Sciatic nerve (tissue), 2 donors: ENCODE data around the gene PLAAT1. TPM values are rescaled to one million over a fixed set of nuclear protein-coding genes. Genes with fewer than 3 reads are reported as not detected.

ENCODE experiments used
- ATAC-seq: fragments of 200-7000 bp; cut with Tn5 transposase; one replicate; pipeline ENCODE4 v1.9.1; 2020; ENCODE audit warnings: mild to moderate bottlenecking, moderate library complexity
- DNase-seq: peaks from one replicate; pipeline ENCODE4 v3.0.0-alpha.2; 2020; ENCODE audit warnings: low spot score
- intact Hi-C: fragments of 100-400 bp; cut with DNase I; formaldehyde crosslinking; loops from one replicate; pipeline ENCODE4 v1.14.2; 2022
- total RNA-seq: library from RNA; stranded (reverse); fragmentation: NEBNext Ultra II Directional; extraction: Animal tissue kit (Norgen Biotek cat#: 25700); gene quantifications from one replicate; pipeline ENCODE4 v1.2.1, GENCODE V29; 2021
- donor health status: DM: no; HTN: no; CAD: no.
- donor health status: DM: no; HTN: no; CAD: no.

PLAAT1 gene
- 0.98 TPM for total RNA-seq

DNA sequence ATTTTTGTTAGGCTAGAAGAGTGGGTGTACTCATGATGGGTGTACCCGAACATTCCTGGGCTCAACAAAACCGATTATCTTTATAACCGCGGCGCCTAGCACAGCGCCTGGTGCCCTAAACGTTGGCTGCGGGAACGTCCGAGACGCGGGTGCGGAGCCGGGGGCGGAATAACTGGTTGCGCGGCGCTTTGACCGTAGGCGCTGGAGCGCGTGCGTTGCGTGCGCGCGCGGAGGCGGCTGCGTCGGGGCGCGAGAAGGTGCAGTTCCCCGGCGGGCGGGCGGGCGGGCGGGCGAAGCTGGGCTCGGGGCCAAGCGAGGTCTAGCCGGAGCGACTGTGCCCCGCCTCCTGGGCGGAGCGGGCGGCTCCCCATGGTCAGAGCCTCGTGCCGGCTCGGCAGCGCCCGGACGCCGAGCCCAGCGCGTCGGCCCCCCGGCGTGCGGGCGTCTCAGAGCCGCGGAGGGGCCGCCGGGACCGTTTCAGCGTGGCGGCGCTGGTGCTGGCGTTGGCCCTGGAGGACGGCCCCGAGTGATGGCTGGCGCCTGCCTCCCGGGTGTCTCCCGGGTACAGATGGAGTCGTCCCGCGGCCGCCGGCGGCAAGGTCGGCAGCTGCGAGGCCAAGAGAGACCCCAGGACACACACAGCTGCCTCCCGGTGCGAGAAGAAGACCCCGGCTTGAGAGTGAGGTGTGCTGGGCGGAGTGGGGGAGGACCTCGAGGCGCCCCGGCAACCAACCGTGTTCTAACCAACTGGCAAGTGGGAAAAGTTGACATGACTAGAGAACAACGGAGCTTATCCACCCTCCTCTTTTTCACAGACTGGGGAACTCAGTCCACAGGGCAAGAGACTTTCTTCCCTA, at the start of gene PLAAT1:
Gene PLAAT1 (plus strand): TSS at position 373 of the 857 bp plus-strand sequence. CDS start 14,429 bp downstream, outside the sequence.
- DNase-seq: peak; percentile 63
- ATAC-seq: peak; percentile 93
- intact Hi-C loops: no loop called here

DNA sequence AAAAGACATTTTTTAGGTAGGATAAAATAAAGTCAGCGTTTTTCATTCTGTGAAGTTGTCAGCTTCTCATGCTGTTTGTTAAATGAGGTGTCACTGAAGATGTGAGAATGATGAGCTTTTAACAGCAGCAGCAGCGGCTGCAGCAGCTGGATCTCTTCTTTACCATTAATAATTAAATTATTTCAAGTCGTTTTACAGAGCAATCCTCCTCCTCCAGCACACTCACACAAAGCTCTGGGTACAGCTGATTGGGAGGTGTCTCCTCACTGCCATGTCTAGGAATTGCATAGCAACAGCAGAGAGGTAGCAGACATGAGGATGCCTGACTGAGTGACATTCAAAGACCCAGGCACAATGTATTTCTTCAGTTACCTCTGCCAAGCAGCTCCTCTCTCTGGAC, 46.7 kb upstream of the PLAAT1 start:
- DNase-seq: no peak
- no peak for ATAC-seq
- intact Hi-C loops: no loop called here

DNA sequence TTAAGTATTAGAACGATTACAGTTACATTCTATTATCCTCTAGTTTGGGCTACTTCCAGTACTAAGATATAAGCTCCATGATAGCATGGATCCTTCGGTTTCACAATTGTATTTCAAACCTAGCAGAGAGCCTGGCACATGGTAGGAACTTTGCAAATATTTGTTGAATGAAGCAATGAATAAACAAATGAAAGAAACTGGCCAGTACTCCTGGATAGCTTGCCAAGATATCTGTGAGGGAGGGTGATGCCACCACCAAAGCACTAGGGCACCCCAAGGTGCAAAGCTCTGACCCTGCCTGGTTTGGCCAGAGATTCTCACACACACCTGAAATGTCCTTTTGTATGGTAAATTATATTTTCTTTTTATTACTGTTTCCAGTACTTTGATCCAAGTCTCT, 44.3 kb upstream of the PLAAT1 start:
- ATAC-seq (no peak), DNase-seq (no peak)
- intact Hi-C loops: no loop called here

DNA sequence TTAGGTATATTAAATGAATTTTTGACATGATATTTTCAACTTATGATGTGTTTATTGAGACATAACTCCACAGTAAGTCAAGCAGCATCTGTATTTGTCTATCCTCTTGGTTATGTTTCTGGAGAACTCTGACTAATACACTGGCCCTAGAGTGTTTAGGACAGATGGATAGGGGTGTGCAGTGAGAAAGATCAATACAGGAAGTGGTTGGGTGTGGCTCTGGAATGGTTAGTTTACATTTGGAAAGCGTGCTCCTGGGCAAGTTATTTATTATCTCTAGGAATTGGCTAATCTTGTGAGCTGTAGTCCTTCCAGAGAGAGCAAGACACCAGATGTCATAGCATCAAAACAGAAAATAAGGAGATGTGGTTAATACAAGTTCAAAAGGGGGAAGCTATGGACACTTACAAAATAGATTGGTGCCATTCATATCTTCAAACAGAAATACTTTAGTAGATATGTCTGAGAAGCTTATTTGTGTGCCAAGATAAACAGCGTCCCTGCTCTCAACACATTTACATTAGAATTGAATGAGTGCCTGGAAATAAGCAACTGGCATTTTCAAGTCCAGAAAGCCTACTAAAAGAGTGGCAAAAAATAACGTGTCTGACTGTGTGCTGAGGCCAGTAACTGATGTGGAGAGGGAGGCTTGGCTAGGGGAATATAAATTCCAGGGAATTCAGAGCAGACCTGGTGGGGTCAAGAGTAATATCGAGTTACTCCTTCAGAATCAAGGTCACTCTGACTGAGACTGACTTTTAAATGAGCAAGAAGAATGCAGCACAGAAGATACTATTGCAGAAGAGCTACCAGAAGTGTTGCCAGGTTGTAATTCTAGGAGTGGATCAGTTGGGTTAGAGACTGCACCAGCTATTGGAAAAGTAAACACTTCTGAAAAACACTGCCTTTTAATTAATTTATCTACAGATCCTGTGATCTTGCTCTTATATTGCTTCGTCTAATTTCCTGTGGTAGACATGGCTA, 33.4 kb upstream of the PLAAT1 start:
- no peak for DNase-seq
- ATAC-seq: no peak
- intact Hi-C loops: no loop called here

DNA sequence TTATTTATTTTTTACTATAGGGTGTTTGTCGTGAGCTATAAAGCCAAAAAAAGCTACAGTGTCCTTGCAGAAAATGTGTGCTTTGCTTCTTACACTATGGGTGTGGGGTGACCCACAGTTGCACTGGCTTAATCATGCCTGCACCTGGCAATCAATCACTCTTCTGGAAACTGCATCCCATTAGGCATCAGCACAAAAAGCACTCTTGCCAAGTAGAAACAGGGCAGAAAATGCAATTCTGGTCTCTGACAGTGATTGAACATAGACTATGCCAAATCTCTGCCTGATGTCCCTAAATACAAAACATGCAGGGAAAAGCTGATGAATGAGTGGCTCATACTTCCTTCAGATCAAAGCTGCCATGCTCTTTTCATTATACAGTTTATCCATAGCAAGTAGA, 30.4 kb upstream of the PLAAT1 start:
- no peak for DNase-seq
- no peak for ATAC-seq
- intact Hi-C loops: no loop called here

DNA sequence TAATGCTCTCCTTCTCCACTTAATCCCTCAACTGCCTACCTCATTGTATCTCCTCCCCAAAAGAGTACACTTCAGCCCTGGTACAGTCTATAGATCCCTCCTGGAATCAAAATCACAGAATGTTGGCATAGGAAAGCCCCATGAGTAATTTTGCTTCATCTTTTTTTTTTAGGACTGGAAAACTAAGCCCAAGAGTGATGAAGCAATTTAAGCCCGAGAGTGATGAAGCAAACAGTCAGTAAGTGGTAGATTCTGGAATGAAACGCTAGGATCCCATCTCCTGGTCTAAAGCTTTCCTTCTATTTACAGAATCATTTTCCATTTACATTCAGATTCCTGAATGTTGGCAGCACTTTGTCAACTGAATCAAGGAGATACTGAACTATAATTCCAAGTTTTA, 29.8 kb upstream of the PLAAT1 start:
- intact Hi-C loops: no loop called here
- no peak for ATAC-seq
- no peak for DNase-seq

DNA sequence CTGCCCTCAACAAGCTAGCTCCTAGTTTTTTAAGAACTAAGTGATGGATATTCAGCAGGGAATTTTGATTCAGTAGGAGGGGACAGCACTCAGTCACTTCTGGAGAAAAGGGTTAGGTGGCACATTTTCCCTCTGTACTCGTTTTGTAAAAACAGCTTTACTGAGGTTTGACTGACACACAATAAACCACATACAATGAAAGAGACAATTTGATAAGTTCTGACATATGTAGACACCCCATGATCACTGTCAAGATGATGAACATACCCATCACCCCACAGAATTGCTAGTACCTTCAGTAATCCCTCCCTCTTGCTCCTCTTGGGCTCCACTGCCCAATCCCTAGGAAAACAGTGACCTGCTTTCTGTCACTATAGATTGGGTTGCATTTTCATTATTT, 29.0 kb upstream of the PLAAT1 start:
- ATAC-seq (no peak), DNase-seq (no peak)
- intact Hi-C loops: no loop called here

DNA sequence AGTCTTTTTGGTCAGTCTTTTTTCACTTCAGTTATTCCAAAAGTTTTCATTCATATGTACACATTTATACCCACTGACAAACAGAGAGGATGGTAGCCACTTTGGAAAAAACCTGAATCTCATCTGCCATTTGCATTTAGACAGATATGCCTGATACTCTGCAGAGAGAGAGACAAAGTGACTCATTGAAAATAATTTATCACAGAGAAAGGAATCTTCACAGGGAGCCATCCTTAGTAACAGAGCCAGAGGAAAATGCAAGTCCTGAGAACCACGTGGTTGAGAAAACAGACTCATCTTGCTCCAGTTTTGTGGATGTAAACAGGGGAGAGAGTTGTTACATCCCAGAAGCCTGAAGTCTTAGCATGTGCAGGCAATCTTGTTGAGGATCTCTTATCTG, 28.2 kb upstream of the PLAAT1 start:
- ATAC-seq: no peak
- intact Hi-C loops: no loop called here
- DNase-seq: no peak

DNA sequence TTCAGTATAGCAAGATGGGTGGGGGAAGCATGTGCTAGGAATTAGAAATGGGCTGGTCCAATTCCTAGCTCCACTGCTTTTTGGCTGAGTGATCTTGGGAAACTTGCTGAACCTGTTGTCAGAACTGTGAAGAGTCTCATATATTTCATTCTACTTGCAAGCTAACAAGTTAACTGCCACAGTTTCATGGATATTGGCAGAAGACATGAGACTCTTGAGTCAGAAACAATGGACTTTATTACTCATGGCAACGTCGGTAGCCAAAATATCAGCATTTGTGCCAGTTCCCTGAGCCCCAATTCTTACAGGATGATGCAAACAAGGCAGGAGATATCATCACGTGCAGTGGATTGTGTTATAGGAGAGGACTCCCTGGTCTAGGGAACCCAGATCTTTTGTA, 26.6 kb upstream of the PLAAT1 start:
- intact Hi-C loops: no loop called here
- ATAC-seq (no peak), DNase-seq (no peak)

DNA sequence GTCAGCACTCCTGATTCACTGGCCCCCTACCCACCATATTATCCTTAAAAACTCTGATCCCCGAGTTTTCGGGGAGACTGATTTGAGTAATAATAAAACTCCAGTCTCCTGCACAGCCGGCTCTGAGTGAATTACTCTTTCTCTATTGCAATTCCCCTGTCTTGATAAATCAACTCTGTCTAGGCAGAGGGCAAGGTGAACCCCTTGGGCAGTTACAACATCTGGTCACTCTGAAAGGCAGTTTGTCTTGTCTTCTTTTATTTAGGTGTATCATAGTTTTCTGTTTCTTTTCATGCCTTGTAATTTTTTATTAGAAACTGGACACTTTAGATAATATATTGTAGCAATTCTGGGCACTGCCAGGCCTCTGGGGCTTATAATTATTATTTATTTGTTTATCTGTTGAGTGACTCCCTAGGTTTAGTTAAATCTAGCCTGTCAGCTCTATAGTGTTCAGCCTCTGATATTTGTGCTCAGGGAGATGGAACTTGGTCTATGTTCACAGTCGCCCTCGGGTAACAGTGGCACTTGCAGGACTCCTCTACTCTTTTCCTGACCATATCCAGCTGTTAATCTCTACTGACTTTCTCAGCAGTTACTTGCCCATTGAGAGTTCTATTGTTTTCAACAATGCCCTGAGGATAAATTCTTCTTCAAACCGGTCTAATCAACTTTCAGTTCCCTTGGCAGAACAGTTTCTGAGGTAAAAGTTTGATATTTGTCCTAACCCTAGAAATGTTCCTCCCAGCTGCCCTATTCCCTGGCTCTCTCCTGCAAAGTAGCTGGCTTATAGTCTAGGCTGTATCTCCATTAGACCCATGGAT, 15.5 kb upstream of the PLAAT1 start:
- DNase-seq: no peak
- no peak for ATAC-seq
- intact Hi-C loops: no loop called here

DNA sequence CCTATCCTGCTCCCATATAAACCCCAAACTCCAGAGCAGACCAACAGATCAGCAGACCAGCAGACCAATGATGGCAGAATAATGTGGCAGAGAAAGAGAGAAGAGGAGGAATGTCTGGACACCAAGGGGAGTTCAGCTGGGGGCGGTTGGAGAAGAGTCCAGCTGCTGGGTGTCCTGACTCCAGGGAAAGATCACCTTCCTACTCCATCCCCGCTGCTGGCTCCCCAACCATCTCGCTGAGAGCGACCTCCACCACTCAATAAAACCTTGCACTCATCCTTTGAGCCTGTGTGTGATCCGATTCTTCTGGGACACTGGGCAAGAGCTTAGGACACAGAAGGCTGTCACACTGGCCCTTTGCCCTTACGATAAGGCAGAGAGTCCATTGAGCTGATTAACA, 12.8 kb upstream of the PLAAT1 start:
- DNase-seq: no peak
- intact Hi-C loops: no loop called here
- no peak for ATAC-seq

DNA sequence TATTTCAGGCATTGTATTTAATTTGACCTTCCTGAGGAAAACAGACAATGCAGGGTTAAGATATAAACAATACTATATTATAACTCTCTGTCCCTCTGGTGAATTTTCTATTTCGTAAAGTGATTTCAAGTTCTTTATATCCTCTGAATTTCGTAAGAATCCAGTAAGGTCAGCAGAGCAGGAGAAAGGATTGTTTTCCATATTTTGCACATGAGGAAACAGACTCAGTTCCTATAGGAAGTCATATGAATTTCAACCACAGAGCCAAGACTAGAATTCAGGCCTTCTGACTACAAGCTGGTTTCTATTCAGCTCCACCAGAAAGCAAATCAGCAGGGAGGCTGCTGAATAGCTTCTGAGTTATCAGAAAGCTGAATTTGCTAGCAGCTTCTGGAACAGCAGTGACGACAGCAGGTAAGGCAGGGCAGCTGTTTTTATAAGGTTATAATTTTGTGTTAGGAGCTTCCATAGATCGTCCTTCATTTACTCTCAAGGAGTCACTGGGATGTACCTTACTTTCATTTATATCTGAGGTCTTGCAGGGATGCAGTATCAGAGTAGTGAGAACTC, 11.1 kb upstream of the PLAAT1 start:
- no peak for ATAC-seq
- intact Hi-C loops: no loop called here
- no peak for DNase-seq

DNA sequence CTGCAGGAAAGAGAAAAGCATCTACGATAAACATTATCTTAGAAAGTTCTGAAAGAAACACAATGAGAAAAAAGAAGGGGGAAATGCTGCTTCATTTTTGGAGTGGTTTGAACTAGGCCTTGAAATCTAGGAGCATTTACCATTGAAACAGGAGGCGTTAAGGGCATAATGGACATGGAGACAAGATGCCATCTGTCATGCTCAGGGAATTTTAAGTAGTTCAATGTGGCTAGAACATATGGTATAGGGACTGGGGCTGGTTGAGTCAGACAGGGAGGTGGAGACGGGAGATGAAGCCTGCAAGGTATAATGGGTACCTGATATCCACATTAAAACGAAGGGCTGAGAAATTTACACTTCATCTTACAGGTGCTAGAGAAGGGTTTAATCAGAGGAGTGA, 10.4 kb upstream of the PLAAT1 start:
- ATAC-seq: no peak
- intact Hi-C loops: no loop called here
- no peak for DNase-seq

DNA sequence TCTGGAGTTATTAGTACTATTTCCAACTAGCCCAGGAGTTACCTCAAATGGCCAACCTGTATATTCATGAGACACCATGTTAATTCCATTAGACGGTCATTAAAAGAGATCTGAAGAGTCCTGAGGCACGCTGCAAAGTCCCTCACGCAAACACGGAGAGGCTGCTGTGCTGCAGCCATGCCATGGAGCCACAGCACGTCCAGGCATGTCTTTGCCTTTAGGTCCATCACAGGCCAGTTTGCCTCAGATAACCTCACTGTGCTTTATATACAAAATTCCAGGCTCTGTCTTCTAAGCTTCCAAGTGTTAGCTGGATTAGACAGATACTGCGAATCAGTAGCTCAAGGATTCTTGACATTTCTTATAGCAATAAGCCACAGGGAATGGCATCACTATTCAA, 9.8 kb upstream of the PLAAT1 start:
- intact Hi-C loops: no loop called here
- ATAC-seq: no peak
- DNase-seq: no peak

DNA sequence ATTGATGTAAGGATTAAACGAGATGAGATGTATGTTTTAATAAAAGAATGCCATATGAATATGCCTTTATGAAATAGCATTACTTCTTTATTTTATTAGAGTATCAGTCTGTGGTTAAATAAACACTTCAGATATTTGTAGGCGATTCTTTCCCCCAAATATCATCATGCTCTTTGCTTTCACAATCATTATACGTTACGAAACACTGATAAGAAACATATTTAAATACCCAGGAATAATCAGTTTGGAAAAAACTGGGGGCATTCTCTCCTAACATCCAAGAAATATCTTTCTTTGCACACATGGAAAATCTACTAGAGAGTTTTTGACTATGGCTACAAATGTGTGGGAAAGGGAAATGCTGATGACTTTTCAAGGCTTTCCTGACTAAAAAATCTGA, 4.4 kb upstream of the PLAAT1 start:
- ATAC-seq: no peak
- intact Hi-C loops: no loop called here
- DNase-seq: no peak

DNA sequence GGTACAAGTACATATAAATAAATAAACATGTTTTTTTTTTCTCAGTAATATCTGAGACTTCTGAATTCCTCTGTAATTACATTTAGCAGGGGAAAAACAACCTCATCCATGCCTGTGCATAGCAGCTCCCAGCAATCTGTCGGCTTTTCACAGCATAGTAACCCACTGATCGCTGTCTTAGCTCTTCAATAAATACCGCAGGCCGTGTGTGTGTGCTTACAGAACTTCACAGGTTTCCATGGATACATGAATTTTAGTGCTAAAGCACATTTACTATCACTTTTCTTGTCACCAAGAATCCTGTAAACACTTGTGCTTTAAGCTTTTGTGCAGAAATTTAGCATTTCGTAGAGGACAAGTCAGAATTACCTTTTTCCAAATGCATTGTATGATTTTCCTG, 4.0 kb upstream of the PLAAT1 start:
- ATAC-seq (no peak), DNase-seq (no peak)
- intact Hi-C loops: no loop called here

DNA sequence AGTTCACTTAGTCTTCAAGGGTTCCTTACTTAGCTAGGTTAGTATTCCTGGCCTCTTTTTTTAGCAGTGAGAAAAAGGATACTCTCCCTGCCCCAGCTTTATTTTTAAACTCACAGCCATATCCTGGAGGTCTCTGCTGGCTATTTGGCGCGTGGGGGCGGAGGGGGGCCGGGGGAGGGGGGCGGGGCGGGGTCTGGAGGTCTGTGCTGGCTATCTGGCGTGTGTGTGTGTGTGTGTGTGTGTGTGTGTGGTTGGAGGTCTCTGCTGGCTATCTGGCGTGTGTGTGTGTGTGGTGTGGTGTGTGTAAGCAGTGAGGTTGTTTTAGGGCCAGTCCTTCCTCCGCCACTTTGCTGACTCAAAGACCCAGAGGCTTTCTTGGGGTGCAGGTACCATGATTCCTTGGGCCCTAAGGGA, 579 bp upstream of the PLAAT1 start:
- intact Hi-C loops: no loop called here
- ATAC-seq (peak; percentile 16), DNase-seq (no peak)

DNA sequence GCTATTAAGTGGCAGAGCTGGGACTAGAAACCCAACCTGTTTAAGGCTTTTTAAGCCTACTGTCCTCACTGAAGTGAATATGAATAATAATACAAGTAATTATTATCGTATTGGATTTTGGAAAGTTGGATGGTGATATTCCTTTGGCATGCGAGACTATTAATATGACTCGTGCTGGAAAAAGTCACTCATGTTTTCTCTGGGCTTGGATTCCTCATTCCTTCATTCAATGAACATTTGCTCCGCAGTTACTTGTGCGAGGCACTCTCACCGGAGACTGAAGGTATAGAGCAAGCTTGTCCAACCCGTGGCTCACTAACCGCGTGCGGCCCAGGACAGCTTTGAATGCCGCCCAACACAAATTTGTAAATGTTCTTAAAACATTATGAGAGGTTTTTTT, 694 bp downstream of the PLAAT1 start:
- ATAC-seq (no peak), DNase-seq (no peak)
- intact Hi-C loops: no loop called here

DNA sequence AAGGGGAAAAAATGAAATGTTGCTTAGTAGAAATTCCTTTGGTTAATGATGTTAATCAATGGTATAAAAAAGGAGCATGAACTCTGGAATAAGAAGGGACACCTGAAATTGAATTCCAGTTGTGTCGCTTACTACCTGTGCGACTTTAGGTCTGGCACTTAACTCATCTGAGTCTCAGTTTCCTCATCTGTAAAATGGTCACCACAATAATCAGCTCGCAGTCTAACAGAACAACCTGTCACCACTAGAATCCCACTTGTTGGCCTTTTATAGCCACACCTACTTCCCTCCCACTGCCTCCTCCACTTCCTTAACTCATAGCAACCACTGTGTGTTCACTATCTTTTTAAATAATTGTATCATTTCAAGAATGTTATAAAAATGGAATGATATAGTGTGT, 2.5 kb downstream of the PLAAT1 start:
- DNase-seq (no peak), ATAC-seq (no peak)
- intact Hi-C loops: no loop called here
